ENCODE measurements around the gene LRRC17.

DNA sequence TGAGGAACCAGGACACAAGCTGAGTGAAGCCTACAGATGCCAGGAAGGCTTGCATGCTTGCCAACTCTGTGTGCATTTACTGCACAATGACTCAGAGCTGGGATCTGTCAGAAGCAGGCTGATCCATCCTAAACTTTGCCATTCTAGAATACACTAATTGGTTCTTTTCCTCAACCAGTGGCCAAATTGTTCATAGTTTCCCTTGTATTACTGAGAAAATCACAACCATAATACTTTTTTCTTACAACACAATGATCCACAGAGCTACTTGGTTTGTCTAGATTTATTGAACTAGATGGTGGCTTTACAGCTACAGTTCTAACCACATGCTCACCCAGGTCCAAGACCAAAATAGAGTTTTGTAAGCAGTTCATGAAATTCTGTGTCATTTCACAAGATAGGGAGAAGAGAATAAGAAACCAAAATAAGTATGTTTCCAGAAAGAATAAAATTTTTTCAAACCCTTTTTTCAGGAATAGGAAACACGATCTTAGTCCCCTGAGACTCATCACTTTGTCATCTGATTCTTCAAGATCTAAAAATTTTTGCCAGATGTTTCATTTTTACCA lies 21.0 kb upstream of the LRRC17 start:
- TF ChIP-seq ELK1 (CRISPR knock-in tag; IDR thresholded peaks at IDR 0.05) (no peak), CBFB (CRISPR knock-in tag; IDR thresholded peaks at IDR 0.05) (no peak), ELF1 (tag; IDR thresholded peaks at IDR 0.05) (no peak), HDAC3 (IDR thresholded peaks at IDR 0.05; ENCODE audit: borderline replicate concordance, partially characterized antibody) (no peak)
